Ishikawa (cell line): Measurements from ENCODE around the gene PLCB4.

ENCODE experiments used
- CEBPB ChIP-seq: IDR thresholded peaks from 2 replicates; pipeline ENCODE4 v1.6.1; 2012
- CREB1 ChIP-seq: IDR thresholded peaks from 2 replicates; pipeline ENCODE4 v1.6.1; 2012; ENCODE audit warnings: low read depth
- EGR1 ChIP-seq: IDR thresholded peaks from 2 replicates; pipeline ENCODE4 v1.6.1; 2012
- EP300 ChIP-seq: IDR thresholded peaks from 2 replicates; pipeline ENCODE4 v1.6.1; 2012; ENCODE audit warnings: borderline replicate concordance
- FOXM1 ChIP-seq: IDR thresholded peaks from 2 replicates; pipeline ENCODE4 v1.6.1; 2012; ENCODE audit warnings: low read depth, borderline replicate concordance
- MAX ChIP-seq: IDR thresholded peaks from 2 replicates; pipeline ENCODE4 v1.6.1; 2012
- NFIC ChIP-seq: IDR thresholded peaks from 2 replicates; pipeline ENCODE4 v1.6.1; 2012
- RAD21 ChIP-seq: IDR thresholded peaks from 2 replicates; pipeline ENCODE4 v1.6.1; 2012; ENCODE audit warnings: low read depth
- REST ChIP-seq: IDR thresholded peaks from 2 replicates; pipeline ENCODE4 v1.6.1; 2012; ENCODE audit warnings: low read depth, mild to moderate bottlenecking
- TAF1 ChIP-seq: IDR thresholded peaks from 2 replicates; pipeline ENCODE4 v1.6.1; 2012; ENCODE audit warnings: low read depth, mild to moderate bottlenecking
- TCF12 ChIP-seq: IDR thresholded peaks from 2 replicates; pipeline ENCODE4 v1.6.1; 2012; ENCODE audit warnings: low read depth
- TEAD4 ChIP-seq: IDR thresholded peaks from 2 replicates; pipeline ENCODE4 v1.6.1; 2012
- USF1 ChIP-seq: IDR thresholded peaks from 2 replicates; pipeline ENCODE4 v1.6.1; 2012
- YY1 ChIP-seq: IDR thresholded peaks from 2 replicates; pipeline ENCODE4 v1.6.1; 2012; ENCODE audit warnings: low read depth
- ZBTB7A ChIP-seq: IDR thresholded peaks from 2 replicates; pipeline ENCODE4 v1.6.1; 2012; ENCODE audit warnings: low read depth

PLCB4 gene

GRCh38 chr20:9142809-9143208, 73.9 kb downstream of the PLCB4 start:
- TF ChIP-seq ZBTB7A (no peak), NFIC (no peak), USF1 (no peak), TCF12 (no peak), TAF1 (no peak), FOXM1 (no peak), CEBPB (no peak)

DNA sequence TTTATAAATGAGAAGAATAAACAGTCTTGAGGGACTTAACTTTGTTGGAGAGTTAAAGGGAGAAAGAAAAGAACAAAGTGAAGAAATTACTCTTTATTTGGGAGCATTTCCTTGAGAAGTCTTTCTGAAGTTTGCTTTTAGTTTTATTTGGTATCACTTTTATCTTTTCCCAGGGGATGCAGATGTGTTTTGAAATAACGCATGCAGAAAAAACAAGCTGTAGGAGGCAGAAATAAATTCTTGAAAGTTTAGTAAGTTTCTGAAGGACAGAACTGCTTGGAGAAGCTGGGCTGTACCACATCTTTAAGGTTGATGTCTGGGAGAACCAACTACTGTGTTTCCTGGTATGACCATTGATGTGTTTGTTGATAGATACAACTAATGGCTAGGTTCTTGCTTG, 75.0 kb downstream of the PLCB4 start:
- TF ChIP-seq EGR1 (no peak), CREB1 (no peak), RAD21 (no peak), CEBPB (no peak), NFIC (no peak), TAF1 (no peak), USF1 (no peak), TEAD4 (no peak), EP300 (no peak), MAX (no peak), TCF12 (no peak), FOXM1 (no peak), ZBTB7A (no peak), YY1 (no peak), REST (no peak)

- TF ChIP-seq TEAD4 (no peak), CEBPB (no peak), MAX (no peak), TAF1 (no peak), EP300 (no peak), NFIC (no peak), ZBTB7A (no peak), YY1 (no peak), FOXM1 (no peak), EGR1 (no peak), TCF12 (no peak), USF1 (no peak), REST (no peak), RAD21 (no peak), CREB1 (no peak)
Measured at GRCh38 chr20:9144643-9145042, 75.8 kb downstream of the PLCB4 start.

- TF ChIP-seq REST = no peak
- no peak for TF ChIP-seq TAF1
- no peak for TF ChIP-seq EGR1
- TF ChIP-seq RAD21 = no peak
- TF ChIP-seq YY1 = no peak
- no peak for TF ChIP-seq TCF12
- TF ChIP-seq MAX = no peak
- no peak for TF ChIP-seq EP300
- TF ChIP-seq NFIC = no peak
- no peak for TF ChIP-seq ZBTB7A
- TF ChIP-seq USF1 = no peak
- TF ChIP-seq TEAD4 = no peak
- TF ChIP-seq FOXM1 = no peak
Measured at GRCh38 chr20:9145142-9145541, 76.3 kb downstream of the PLCB4 start.
